Measurements from ENCODE around the gene IQSEC1.

IQSEC1 gene

GRCh38 chr3:13013566-13013965, 59.7 kb downstream of the IQSEC1 start:
- Histone ChIP-seq H3K27ac (ENCODE audit: low read length) (no peak overlapping the region), H3K36me3 (ENCODE audit: control insufficient read depth, insufficient read depth, low read length) (no peaks in the 10 kb centered on the region), H3K9me3 (ENCODE audit: control insufficient read depth, insufficient read depth, low read length) (no peaks in the 10 kb centered on the region), H3K27me3 (ENCODE audit: control insufficient read depth, insufficient read depth, low read length) (no peaks in the 10 kb centered on the region), H3K4me1 (ENCODE audit: control insufficient read depth, insufficient read depth, low read length) (peaks cover 10% of the 10 kb centered on the region), H3K4me3 (ENCODE audit: low read length) (no peak overlapping the region)
- no peak for DNase-seq (ENCODE audit: low read depth, low spot score)
- no CpG with 5 or more reads among the region's 3 CpGs for WGBS (ENCODE audit: insufficient coverage, insufficient read length)

- H3K4me3 ChIP-seq (ENCODE audit: low read length): no peak overlapping the region
- H3K27ac ChIP-seq (ENCODE audit: low read length): no peak overlapping the region
- no peaks in the 10 kb centered on the region for H3K9me3 ChIP-seq (ENCODE audit: control insufficient read depth, insufficient read depth, low read length)
- no peaks in the 10 kb centered on the region for H3K27me3 ChIP-seq (ENCODE audit: control insufficient read depth, insufficient read depth, low read length)
- H3K36me3 ChIP-seq (ENCODE audit: control insufficient read depth, insufficient read depth, low read length): no peaks in the 10 kb centered on the region
- WGBS (ENCODE audit: insufficient coverage, insufficient read length): no CpG with 5 or more reads among the region's 7 CpGs
- DNase-seq (ENCODE audit: low read depth, low spot score): no peak
- H3K4me1 ChIP-seq (ENCODE audit: control insufficient read depth, insufficient read depth, low read length): peaks cover 8% of the 10 kb centered on the region
Measured at GRCh38 chr3:13013151-13013561, 60.1 kb downstream of the IQSEC1 start.

GRCh38 chr3:13012221-13012691, 61.0 kb downstream of the IQSEC1 start:
- Histone ChIP-seq H3K27me3 (ENCODE audit: control insufficient read depth, insufficient read depth, low read length) (no peaks in the 10 kb centered on the region), H3K4me1 (ENCODE audit: control insufficient read depth, insufficient read depth, low read length) (peaks cover 3% of the 10 kb centered on the region; the same call in 1 of the 2 replicates), H3K27ac (ENCODE audit: low read length) (no peak overlapping the region), H3K4me3 (ENCODE audit: low read length) (no peak overlapping the region), H3K9me3 (ENCODE audit: control insufficient read depth, insufficient read depth, low read length) (no peaks in the 10 kb centered on the region), H3K36me3 (ENCODE audit: control insufficient read depth, insufficient read depth, low read length) (no peaks in the 10 kb centered on the region)
- no CpG with 5 or more reads among the region's 5 CpGs for WGBS (ENCODE audit: insufficient coverage, insufficient read length)
- DNase-seq (ENCODE audit: low read depth, low spot score): no peak

GRCh38 chr3:13011573-13012220, 61.5 kb downstream of the IQSEC1 start:
- H3K9me3 ChIP-seq (ENCODE audit: control insufficient read depth, insufficient read depth, low read length): no peaks in the 10 kb centered on the region
- H3K36me3 ChIP-seq (ENCODE audit: control insufficient read depth, insufficient read depth, low read length): no peaks in the 10 kb centered on the region
- no CpG with 5 or more reads among the region's 11 CpGs for WGBS (ENCODE audit: insufficient coverage, insufficient read length)
- no peak for DNase-seq (ENCODE audit: low read depth, low spot score)
- no peaks in the 10 kb centered on the region for H3K27me3 ChIP-seq (ENCODE audit: control insufficient read depth, insufficient read depth, low read length)
- H3K4me1 ChIP-seq (ENCODE audit: control insufficient read depth, insufficient read depth, low read length): peaks cover 3% of the 10 kb centered on the region; the same call in 1 of the 2 replicates
- H3K4me3 ChIP-seq (ENCODE audit: low read length): no peak overlapping the region
- H3K27ac ChIP-seq (ENCODE audit: low read length): no peak overlapping the region

GRCh38 chr3:13010780-13011572, 62.3 kb downstream of the IQSEC1 start:
- no peak overlapping the region for H3K4me3 ChIP-seq (ENCODE audit: low read length)
- peaks cover 1% of the 10 kb centered on the region; the same call in 1 of the 2 replicates for H3K4me1 ChIP-seq (ENCODE audit: control insufficient read depth, insufficient read depth, low read length)
- H3K27me3 ChIP-seq (ENCODE audit: control insufficient read depth, insufficient read depth, low read length): no peaks in the 10 kb centered on the region
- H3K27ac ChIP-seq (ENCODE audit: low read length): no peak overlapping the region
- H3K36me3 ChIP-seq (ENCODE audit: control insufficient read depth, insufficient read depth, low read length): no peaks in the 10 kb centered on the region
- no peaks in the 10 kb centered on the region for H3K9me3 ChIP-seq (ENCODE audit: control insufficient read depth, insufficient read depth, low read length)
- WGBS (ENCODE audit: insufficient coverage, insufficient read length): no CpG with 5 or more reads among the region's 4 CpGs
- DNase-seq (ENCODE audit: low read depth, low spot score): no peak

- Histone ChIP-seq H3K9me3 (ENCODE audit: control insufficient read depth, insufficient read depth, low read length) (no peaks in the 10 kb centered on the region), H3K4me3 (ENCODE audit: low read length) (no peak overlapping the region), H3K36me3 (ENCODE audit: control insufficient read depth, insufficient read depth, low read length) (no peaks in the 10 kb centered on the region), H3K27ac (ENCODE audit: low read length) (no peak overlapping the region), H3K27me3 (ENCODE audit: control insufficient read depth, insufficient read depth, low read length) (no peaks in the 10 kb centered on the region), H3K4me1 (ENCODE audit: control insufficient read depth, insufficient read depth, low read length) (peaks cover 1% of the 10 kb centered on the region; the same call in 1 of the 2 replicates)
- no peak for DNase-seq (ENCODE audit: low read depth, low spot score)
- WGBS (ENCODE audit: insufficient coverage, insufficient read length): no CpG with 5 or more reads among the region's 7 CpGs
Measured at GRCh38 chr3:13009946-13010315, 63.3 kb downstream of the IQSEC1 start.

- H3K4me3 ChIP-seq (ENCODE audit: low read length): no peak overlapping the region
Measured at GRCh38 chr3:13009132-13009945, 63.9 kb downstream of the IQSEC1 start.

GRCh38 chr3:13008155-13008995, 64.9 kb downstream of the IQSEC1 start:
- Histone ChIP-seq H3K27ac (ENCODE audit: low read length) (no peak overlapping the region), H3K4me1 (ENCODE audit: control insufficient read depth, insufficient read depth, low read length) (peaks cover 4% of the 10 kb centered on the region; the same call in 1 of the 2 replicates), H3K9me3 (ENCODE audit: control insufficient read depth, insufficient read depth, low read length) (no peaks in the 10 kb centered on the region), H3K27me3 (ENCODE audit: control insufficient read depth, insufficient read depth, low read length) (no peaks in the 10 kb centered on the region), H3K36me3 (ENCODE audit: control insufficient read depth, insufficient read depth, low read length) (no peaks in the 10 kb centered on the region), H3K4me3 (ENCODE audit: low read length) (no peak overlapping the region)
- no CpG with 5 or more reads among the region's 17 CpGs for WGBS (ENCODE audit: insufficient coverage, insufficient read length)
- no peak for DNase-seq (ENCODE audit: low read depth, low spot score)

More at GRCh38 chr3:13009132-13009945, 63.9 kb downstream of the IQSEC1 start:
- peaks cover 1% of the 10 kb centered on the region; the same call in 1 of the 2 replicates for H3K4me1 ChIP-seq (ENCODE audit: control insufficient read depth, insufficient read depth, low read length)
- no CpG with 5 or more reads among the region's 16 CpGs for WGBS (ENCODE audit: insufficient coverage, insufficient read length)
- H3K9me3 ChIP-seq (ENCODE audit: control insufficient read depth, insufficient read depth, low read length): no peaks in the 10 kb centered on the region
- DNase-seq (ENCODE audit: low read depth, low spot score): no peak
- H3K36me3 ChIP-seq (ENCODE audit: control insufficient read depth, insufficient read depth, low read length): no peaks in the 10 kb centered on the region
- no peak overlapping the region for H3K27ac ChIP-seq (ENCODE audit: low read length)
- no peaks in the 10 kb centered on the region for H3K27me3 ChIP-seq (ENCODE audit: control insufficient read depth, insufficient read depth, low read length)

- Histone ChIP-seq H3K36me3 (ENCODE audit: control insufficient read depth, insufficient read depth, low read length) (no peaks in the 10 kb centered on the region), H3K9me3 (ENCODE audit: control insufficient read depth, insufficient read depth, low read length) (no peaks in the 10 kb centered on the region), H3K27me3 (ENCODE audit: control insufficient read depth, insufficient read depth, low read length) (no peaks in the 10 kb centered on the region), H3K4me1 (ENCODE audit: control insufficient read depth, insufficient read depth, low read length) (peaks cover 4% of the 10 kb centered on the region; the same call in 1 of the 2 replicates), H3K4me3 (ENCODE audit: low read length) (no peak overlapping the region), H3K27ac (ENCODE audit: low read length) (no peak overlapping the region)
- no peak for DNase-seq (ENCODE audit: low read depth, low spot score)
- no CpG with 5 or more reads among the region's 16 CpGs for WGBS (ENCODE audit: insufficient coverage, insufficient read length)
Measured at GRCh38 chr3:13007251-13007941, 65.8 kb downstream of the IQSEC1 start.

Measured in iPS DF 6.9 (cell line).